Right lobe of liver (tissue), 6 donors: ENCODE measurements around the gene GGA1. TPM values are rescaled to one million over a fixed set of nuclear protein-coding genes. Genes with fewer than 3 reads are reported as not detected.

Source experiments
- ATAC-seq, 4 donors: fragments of 200-7000 bp; cut with Tn5 transposase; one replicate each; pipeline ENCODE4 v1.9.1; 2020; ENCODE audit warnings: mild to moderate bottlenecking in 4 of 4, moderate library complexity in 4 of 4
- DNase-seq, 3 donors: peaks; one replicate each; pipeline ENCODE4 v3.0.0-alpha.2; 2020
- H3K27ac ChIP-seq, 3 donors: fragments of 200-600 bp; one replicate each; pipeline ENCODE4 v1.8.0; 2022
- H3K27me3 ChIP-seq, 2 donors: fragments of 200-600 bp; one replicate each; pipeline ENCODE4 v1.8.0; 2022
- H3K36me3 ChIP-seq, 4 donors: fragments of 200-600 bp; sonication (generic) in 1 of 4; one replicate each; pipeline versions ENCODE4 v1.5.1 to v1.8.0; 2017 to 2022; ENCODE audit warnings: control low read depth in 1 of 4
- H3K4me1 ChIP-seq, 4 donors: fragments of 200-600 bp; sonication (generic) in 1 of 4; one replicate each; pipeline versions ENCODE4 v1.5.1 to v1.8.0; 2017 to 2022; ENCODE audit warnings: control low read depth in 1 of 4
- H3K4me3 ChIP-seq, 3 donors: fragments of 200-600 bp; one replicate each; pipeline ENCODE4 v1.8.0; 2022
- H3K9me3 ChIP-seq, 4 donors: fragments of 200-600 bp; sonication (generic) in 1 of 4; one replicate each; pipeline versions ENCODE4 v1.5.1 to v1.8.0; 2017 to 2022; ENCODE audit warnings: control low read depth in 1 of 4
- POLR2A ChIP-seq: fragments of 450-650 bp; IDR thresholded peaks from one replicate; pipeline ENCODE4 v1.6.1; 2017; ENCODE audit warnings: antibody characterized with exemption, mild to moderate bottlenecking
- WGBS: methylation state at CpG from one replicate; pipeline ENCODE4 v1.1.6; 2018; ENCODE audit warnings: low coverage, low lambda C conversion rate; ENCODE audit not compliant: insufficient coverage; ENCODE audit errors: missing lambda C conversion rate; 5-methylcytosine and 5-hydroxymethylcytosine counted together
- intact Hi-C, 2 donors: fragments of 100-400 bp; cut with DNase I; formaldehyde crosslinking; loops; one replicate each; pipeline versions ENCODE4 v1.11.2 to v1.14.1; 2022
- small RNA-seq, 2 experiments: library from RNA; depleted of rRNA; stranded (forward); fragments of <200 nt; gene quantifications; one replicate each; pipeline ENCODE3, GENCODE V24; 2016
- total RNA-seq, 6 experiments: library from RNA; depleted of rRNA in 2 of 6; stranded (reverse); fragments of >200 nt in 2 of 6; fragmentation: NEBNext Ultra II Directional in 3 of 6; extraction: Animal tissue kit (Norgen Biotek cat#: 25700) in 3 of 6; gene quantifications; one replicate each; pipeline versions ENCODE4 v1.1.0 to v1.2.4, GENCODE V29; 2016 to 2023
- TF ChIP-seq, protein P1 (sequence below), 4 donors: fragments of 200-600 bp in 3 of 4; fragments of 450-650 bp in 1 of 4; IDR thresholded peaks; one replicate each; pipeline versions ENCODE4 v1.5.1 to v1.8.0; 2016 to 2022; ENCODE audit warnings: antibody characterized with exemption in 4 of 4, mild to moderate bottlenecking in 2 of 4
- donor health status: DM: no; HTN: yes; CAD: no.
- donor health status: DM: no; HTN: no; CAD: no.
- donor health status: DM: no; HTN: no; CAD: no.
- donor health status: DM: no; HTN: yes; CAD: no.
- donor health status: DM: no; HTN: yes; CAD: no.

The GGA1 gene
- total RNA-seq, 6 experiments from 2014 or later: 18.4 to 27.3 (median 24.1) TPM

DNA sequence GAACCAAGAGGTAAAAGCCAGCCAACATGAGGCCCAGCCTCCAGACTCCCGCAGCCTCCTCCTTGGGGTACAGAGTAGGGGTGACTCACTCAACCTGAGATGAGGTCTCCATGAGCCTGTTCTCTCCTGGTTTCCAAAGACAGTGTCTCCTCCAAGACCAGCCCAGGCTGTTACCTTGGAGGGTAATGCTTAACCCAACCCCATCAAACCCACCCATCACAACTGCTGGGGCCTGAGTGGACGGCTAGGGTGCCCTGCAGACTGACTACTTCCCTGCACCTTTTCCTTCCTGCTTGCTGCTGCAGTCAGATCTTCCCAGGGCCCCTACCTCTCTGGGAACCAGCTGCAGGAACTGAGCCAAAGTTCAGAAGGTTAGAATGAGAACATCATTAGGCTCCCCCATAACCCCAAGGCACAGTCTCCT is 72.4 kb downstream of the GGA1 start:
- Histone ChIP-seq H3K4me3 (no peak overlapping the region), H3K27ac (no peak overlapping the region), H3K4me1 (peaks cover 0 to 33% (median 8%) of the 10 kb centered on the region in 4 donors), H3K36me3 (no peaks in the 10 kb centered on the region), H3K27me3 (no peaks in the 10 kb centered on the region), H3K9me3 (no peaks in the 10 kb centered on the region)
- no peak for DNase-seq
- no peak for ATAC-seq
- intact Hi-C loops: loop anchor here in 1 of 2 donors (5.0 to 10.0 kb wide), 2 partner anchors 39 to 54 kb away; no protein-coding TSS in a partner anchor
- WGBS: no CpG with 5 or more reads among the region's 2 CpGs
- TF ChIP-seq POLR2A: no peak
- TF ChIP-seq, protein P1, sequence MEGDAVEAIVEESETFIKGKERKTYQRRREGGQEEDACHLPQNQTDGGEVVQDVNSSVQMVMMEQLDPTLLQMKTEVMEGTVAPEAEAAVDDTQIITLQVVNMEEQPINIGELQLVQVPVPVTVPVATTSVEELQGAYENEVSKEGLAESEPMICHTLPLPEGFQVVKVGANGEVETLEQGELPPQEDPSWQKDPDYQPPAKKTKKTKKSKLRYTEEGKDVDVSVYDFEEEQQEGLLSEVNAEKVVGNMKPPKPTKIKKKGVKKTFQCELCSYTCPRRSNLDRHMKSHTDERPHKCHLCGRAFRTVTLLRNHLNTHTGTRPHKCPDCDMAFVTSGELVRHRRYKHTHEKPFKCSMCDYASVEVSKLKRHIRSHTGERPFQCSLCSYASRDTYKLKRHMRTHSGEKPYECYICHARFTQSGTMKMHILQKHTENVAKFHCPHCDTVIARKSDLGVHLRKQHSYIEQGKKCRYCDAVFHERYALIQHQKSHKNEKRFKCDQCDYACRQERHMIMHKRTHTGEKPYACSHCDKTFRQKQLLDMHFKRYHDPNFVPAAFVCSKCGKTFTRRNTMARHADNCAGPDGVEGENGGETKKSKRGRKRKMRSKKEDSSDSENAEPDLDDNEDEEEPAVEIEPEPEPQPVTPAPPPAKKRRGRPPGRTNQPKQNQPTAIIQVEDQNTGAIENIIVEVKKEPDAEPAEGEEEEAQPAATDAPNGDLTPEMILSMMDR (IDR thresholded peaks at IDR 0.05): no peak

DNA sequence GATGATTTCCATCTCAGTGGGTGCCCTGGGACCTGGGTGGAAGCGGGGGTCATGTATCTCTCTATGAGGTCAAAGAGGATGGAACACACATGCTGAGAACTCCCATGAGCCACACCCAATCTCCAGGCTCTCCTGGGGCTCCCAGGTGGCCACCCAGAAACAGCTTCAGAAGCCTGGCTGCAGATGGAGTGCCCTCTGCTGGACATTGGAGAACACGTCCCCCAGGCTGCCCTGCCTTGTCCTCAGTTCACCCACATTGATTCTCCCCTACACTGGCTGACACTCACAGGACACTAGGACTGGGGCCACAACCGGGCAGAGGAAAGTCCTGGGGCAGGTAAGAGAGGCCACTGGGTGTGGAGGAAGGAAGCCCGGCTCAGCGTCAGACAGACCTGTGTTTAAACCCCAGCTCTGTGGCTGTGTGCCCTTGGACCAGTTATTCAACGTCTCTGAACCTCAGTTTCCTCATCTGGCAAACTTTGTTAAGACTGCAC is 73.0 kb downstream of the GGA1 start:
- H3K4me1 ChIP-seq: peaks cover 0 to 28% (median 8%) of the 10 kb centered on the region in 4 donors
- H3K9me3 ChIP-seq: no peaks in the 10 kb centered on the region
- DNase-seq (peak; percentile 66 to 87 (median 85)), ATAC-seq (peak; percentile 59 to 83 (median 75))
- H3K27me3 ChIP-seq: no peaks in the 10 kb centered on the region
- TF ChIP-seq, protein P1 (IDR thresholded peaks at IDR 0.05): peak; percentile 89 to 91 (median 90)
- no peak for TF ChIP-seq POLR2A
- no peak overlapping the region for H3K27ac ChIP-seq
- WGBS: no CpG with 5 or more reads among the region's 6 CpGs
- no peaks in the 10 kb centered on the region for H3K36me3 ChIP-seq
- intact Hi-C loops: loop anchor here in 1 of 2 donors (5.0 to 10.0 kb wide), 2 partner anchors 39 to 53 kb away; no protein-coding TSS in a partner anchor
- no peak overlapping the region for H3K4me3 ChIP-seq

Small RNA genes within 50 kb of the gene (small RNA-seq; reads per million reads assigned to genes)
- 0 reads per million in 2 experiments for gene RF00017
- 0 reads per million in 2 experiments for gene RN7SL385P

Other genes starting within 250 kb of the GGA1 start
- under 1 TPM; 0.07 to 0.93 (median 0.49) TPM for gene ELFN2, start 181.4 kb upstream of the GGA1 start, total RNA-seq
- gene MFNG, start 122.5 kb upstream of the GGA1 start, total RNA-seq: 10 to 100 TPM in 4 of 6 experiments, 1 to 10 TPM in 2; 5.6 to 14.4 (median 10.2) TPM
- gene CARD10, start 89.4 kb upstream of the GGA1 start, total RNA-seq: 10 to 100 TPM in 5 of 6 experiments, 1 to 10 TPM in 1; 9.0 to 27.8 (median 14.2) TPM
- 100 to 1,000 TPM in 1 of 6 experiments, 10 to 100 TPM in 5; 29.2 to 117 (median 68.0) TPM for gene CDC42EP1, start 48.4 kb upstream of the GGA1 start, total RNA-seq
- under 1 TPM in 1 of 6 experiments, not detected in 5; 0.64 TPM for gene LGALS2, start 28.7 kb upstream of the GGA1 start, total RNA-seq
- 1 to 10 TPM; 1.6 to 4.8 (median 2.8) TPM for gene SH3BP1, start 30.8 kb downstream of the GGA1 start, total RNA-seq
- 10 to 100 TPM; 15.7 to 63.4 (median 34.4) TPM for gene PDXP, start 49.9 kb downstream of the GGA1 start, total RNA-seq
- gene LGALS1, start 66.8 kb downstream of the GGA1 start, total RNA-seq: 100 to 1,000 TPM in 4 of 6 experiments, 10 to 100 TPM in 2; 34.7 to 267 (median 141) TPM
- gene NOL12, start 77.5 kb downstream of the GGA1 start, total RNA-seq: 10 to 100 TPM in 2 of 6 experiments, 1 to 10 TPM in 4; 8.4 to 16.1 (median 9.4) TPM
- 10 to 100 TPM; 11.7 to 22.8 (median 20.7) TPM for gene TRIOBP, start 88.2 kb downstream of the GGA1 start, total RNA-seq
- 10 to 100 TPM; 21.9 to 43.0 (median 29.8) TPM for gene GCAT, start 199.1 kb downstream of the GGA1 start, total RNA-seq
- gene GALR3, start 214.5 kb downstream of the GGA1 start, total RNA-seq: under 1 TPM in 2 of 6 experiments, not detected in 4; 0.29 to 0.83 TPM
- gene ANKRD54, start 235.5 kb downstream of the GGA1 start, total RNA-seq: 10 to 100 TPM in 2 of 6 experiments, 1 to 10 TPM in 4; 7.3 to 20.7 (median 9.7) TPM
- gene EIF3L, start 240.6 kb downstream of the GGA1 start, total RNA-seq: 100 to 1,000 TPM; 117 to 200 (median 164) TPM